HG03135 (cell line): ENCODE results near the gene UPP2.

Source experiments
- ATAC-seq: cut with Tn5 transposase; IDR thresholded peaks from one replicate; pipeline ENCODE4 v1.9.1; 2021; ENCODE audit warnings: mild to moderate bottlenecking, moderate library complexity; ENCODE audit not compliant: unreplicated experiment

UPP2 gene

GRCh38 chr2:158103411-158104012 lies 1.8 kb downstream of the UPP2 start:
- ATAC-seq: no peak

- no peak for ATAC-seq
Measured at GRCh38 chr2:158104903-158105302, 3.2 kb downstream of the UPP2 start.

DNA sequence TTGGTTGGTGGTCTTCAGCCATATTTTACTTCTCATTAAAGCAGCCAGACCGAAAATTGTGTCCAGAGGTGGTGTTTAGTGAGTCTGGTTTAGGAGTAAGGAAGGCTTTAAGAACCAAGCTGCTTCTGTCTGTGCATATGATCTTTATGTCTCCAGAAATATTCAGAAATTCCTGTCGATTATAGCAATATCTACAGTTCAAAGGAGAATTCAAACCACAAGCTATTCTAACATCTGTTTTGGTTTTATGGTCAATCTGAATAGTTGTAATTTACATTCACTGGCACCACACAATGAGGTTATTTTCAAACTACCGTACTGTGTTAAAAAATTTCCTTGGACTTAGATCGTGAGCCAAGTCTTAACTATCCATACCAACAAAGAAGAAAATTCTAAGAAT lies 11.3 kb downstream of the UPP2 start:
- ATAC-seq: no peak

- no peak for ATAC-seq
Measured at GRCh38 chr2:158113741-158114295, 12.1 kb downstream of the UPP2 start.

DNA sequence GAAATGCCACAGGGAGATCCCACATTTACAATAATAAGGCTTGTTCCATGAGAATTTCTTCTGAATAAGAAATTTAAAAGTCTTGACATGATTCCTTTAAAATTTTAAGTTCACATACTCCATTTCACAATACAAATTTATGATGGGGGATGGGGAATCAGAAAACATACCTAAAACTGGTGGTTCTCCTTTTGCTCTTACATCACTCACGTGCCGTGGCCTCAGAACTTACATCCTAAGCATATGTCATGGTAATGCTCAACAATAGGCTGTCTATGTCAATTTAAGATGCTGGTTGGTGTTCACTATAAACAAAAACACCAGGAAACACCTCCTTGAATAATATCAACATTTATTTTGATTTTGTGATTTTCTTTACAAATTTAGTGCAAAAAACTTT lies 12.8 kb downstream of the UPP2 start:
- ATAC-seq: no peak

- no peak for ATAC-seq
Measured at GRCh38 chr2:158115202-158115767, 13.6 kb downstream of the UPP2 start.

- ATAC-seq: no peak
Measured at GRCh38 chr2:158116936-158117335, 15.3 kb downstream of the UPP2 start.

DNA sequence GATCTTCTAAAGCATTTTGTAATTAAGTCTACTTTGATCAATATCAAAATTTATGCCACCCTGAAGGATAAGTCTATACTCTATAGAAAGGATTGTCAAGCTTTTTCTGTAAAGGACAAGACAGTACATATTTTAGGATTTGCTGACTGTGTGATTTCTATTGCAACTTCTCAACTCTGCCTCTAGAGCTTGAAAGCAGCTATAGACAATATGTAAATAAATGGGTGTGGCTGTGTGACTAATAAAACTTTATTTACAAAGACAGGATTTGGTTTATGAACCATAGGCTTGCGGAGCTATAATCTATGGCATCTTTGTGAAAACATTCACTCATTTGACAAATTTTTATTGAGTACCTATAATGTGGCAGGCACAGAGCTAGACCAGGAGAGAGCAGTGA lies 18.4 kb downstream of the UPP2 start:
- ATAC-seq: no peak

- no peak for ATAC-seq
Measured at GRCh38 chr2:158120664-158121641, 19.3 kb downstream of the UPP2 start.

DNA sequence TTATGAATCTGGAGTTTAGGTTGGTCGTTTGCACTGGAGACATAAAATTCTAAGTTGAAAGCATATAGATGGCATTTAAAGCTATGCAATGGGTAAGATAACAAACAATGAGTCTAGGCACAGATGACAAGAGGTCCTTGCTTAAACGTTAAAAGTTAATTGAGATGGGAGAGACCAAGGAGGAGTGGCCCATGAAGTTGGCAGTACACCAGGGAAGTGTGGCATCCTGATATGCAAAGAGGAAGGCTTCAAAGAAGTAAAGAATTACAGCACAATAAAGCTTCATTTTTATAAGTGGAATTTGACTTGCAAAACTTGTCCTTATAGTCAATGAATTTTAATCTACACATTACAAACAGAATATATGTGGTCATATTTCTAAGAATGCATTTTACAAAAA lies 23.2 kb downstream of the UPP2 start:
- no peak for ATAC-seq

DNA sequence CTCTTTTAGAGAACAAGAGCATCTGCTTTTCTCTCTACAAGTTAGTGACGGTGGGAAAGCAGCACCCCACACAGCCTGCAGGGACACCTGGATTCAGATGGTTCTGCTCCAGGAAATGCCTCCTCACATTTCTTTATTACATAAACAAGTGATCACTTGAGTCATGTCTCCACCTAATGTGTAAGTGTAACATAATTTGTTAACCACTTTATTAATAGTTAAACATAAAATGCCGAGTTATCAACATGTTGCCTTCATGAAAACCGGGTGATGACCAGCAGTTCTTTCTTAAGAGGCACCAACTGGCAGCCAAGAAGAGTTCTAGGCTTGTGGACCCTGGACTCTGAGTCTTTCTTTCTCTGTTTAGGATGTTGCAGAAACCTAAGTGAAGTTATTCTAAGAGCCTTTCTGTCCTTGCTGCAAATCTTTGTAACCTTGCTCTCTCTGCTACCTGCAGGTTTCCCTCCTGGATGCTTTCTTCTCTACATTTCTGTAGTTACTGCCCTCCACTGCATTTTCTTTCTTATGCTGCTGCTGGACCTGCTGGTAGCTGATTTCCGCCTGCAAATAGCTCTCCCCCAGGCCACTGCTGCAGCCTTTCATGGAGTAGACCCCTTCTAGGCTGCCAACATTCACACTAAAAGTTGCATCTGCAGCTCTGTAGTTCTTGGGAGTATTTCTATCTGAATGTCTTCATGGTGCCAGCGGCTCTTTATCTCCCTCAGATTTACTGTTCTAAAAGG lies 24.3 kb downstream of the UPP2 start:
- ATAC-seq: no peak

- no peak for ATAC-seq
Measured at GRCh38 chr2:158127380-158127804, 25.7 kb downstream of the UPP2 start.

DNA sequence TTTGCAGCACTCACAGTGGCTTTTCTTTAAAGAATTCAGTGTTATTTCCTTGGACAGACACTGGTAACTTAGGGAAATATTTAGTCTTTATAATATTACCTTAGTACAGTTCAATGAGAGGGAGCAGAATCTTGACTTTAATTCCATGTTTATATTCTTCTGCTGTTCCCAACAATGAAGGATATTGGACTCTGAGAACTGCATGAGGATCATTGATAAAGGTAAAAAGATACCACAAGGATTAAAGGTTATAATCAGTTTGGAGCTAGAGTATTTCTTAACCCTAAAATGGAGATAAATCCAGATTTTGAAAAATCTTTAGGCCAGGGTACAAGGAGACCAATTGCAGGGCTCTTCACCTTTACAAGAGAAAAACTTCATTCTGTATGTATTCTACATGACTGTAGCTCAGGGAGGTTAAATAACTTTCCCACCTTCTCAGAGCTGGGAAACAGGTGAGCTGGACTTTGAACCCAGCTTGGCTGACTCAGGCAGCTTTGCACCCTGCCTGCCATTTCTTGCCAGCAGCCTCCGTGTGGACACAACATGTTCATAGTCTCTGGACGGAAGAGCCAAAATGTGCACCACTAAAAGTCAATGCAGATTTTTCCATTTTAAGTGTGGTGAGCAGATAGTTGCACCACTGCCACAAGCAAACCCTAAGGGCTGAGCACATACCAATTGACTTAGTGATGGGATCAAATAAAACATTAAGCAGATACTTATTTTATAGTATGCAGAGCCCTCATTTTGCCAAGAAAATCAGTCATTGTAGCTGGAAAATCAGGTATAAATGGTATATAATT lies 26.7 kb downstream of the UPP2 start:
- ATAC-seq: no peak

GRCh38 chr2:158129037-158129436 lies 27.4 kb downstream of the UPP2 start:
- no peak for ATAC-seq

GRCh38 chr2:158130832-158131473 lies 29.3 kb downstream of the UPP2 start:
- ATAC-seq: no peak

DNA sequence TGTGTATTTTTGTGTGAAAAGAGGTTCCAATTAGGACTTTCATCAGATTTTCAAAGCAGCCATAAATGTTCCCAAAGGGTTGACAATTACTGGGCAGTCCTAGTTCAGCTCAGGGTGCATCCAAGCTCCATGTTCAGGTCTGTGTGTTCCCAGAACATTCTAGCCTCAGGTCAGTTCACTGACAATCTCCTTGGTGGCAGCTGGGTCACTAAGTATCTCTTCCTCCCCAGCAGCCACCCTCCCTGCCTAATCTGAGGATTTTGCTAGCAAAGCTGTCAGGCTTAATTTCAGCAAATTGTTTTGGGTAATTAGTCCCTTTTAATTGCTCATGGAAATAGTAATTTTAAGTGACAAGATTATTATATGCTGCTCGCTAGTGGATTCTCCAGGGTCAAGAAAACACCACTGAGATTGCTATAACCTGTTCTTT lies 29.8 kb downstream of the UPP2 start:
- ATAC-seq: no peak

GRCh38 chr2:158131919-158132566 lies 30.4 kb downstream of the UPP2 start:
- ATAC-seq: no peak

GRCh38 chr2:158134055-158134454 lies 32.4 kb downstream of the UPP2 start:
- ATAC-seq: no peak

DNA sequence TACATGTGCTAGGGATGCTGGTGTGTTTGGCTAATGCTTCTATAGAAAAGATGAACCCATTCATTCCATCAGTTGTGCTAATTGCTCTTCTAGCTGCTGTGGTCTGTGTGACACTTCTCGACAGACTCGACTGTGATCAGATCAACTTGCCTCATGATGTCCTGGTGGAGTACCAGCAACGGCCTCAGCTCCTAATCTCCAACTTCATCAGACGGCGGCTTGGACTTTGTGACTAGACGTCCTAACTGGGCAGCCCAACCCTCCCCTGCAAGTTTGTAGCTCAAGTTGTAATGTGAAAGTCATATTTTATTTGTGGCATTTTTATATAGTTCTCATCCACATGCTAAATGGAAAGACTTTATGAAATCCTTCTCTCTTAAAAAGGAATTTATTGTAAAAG lies 33.0 kb downstream of the UPP2 start:
- ATAC-seq: no peak
